ENCODE results near the gene NDST3.

The NDST3 gene

DNA sequence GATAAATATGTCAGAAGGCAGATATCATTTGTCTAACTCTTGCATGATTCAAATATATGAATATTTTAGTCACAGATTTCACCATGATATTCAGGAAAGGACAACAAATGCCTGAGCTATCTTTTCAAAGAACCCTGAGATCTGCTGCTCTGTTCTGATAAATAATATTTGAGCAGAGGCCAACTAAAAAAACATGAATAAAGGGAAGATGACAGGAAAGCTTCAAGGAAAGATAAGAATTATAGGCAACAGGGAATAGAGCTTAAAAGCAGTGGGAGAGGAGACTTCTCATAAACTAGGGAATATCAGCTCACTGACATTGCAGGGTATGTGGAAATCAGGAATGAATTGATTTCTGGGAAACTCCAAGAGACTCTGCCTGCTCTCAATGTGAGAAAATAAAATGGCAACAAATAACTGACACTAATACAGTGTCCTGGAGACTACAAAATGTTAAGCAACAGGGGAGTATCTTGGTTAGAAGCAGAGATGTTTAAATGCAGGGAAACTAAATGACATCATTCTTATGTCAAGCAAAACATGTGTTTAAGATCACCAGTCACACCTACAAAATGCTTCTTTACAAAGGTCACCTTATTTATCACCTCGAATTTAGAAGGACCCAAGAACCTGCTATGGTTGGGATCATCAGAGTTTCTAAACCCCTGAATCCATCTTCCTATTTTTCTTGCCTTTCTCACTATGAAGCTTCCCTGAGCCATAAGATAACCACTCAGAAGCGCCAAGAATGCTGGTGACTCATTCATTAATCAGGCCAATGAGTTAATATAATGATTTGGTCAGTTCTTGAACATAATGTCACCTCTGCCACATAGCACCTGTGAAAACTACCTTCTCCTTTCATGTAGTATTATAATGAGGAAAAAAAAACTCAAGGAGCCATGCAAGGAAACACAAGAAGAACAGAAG is 78.1 kb downstream of the NDST3 start:
- Mint-ChIP-seq H3K9me3 (peaks cover 2% of the 10 kb centered on the region), H3K4me1 (ENCODE audit: low read depth) (peaks cover 8% of the 10 kb centered on the region), H3K4me3 (no peak overlapping the region), H3K36me3 (ENCODE audit: low read depth) (no peaks in the 10 kb centered on the region), H3K27me3 (no peaks in the 10 kb centered on the region), H3K27ac (no peak overlapping the region)
- DNase-seq = no peak

DNA sequence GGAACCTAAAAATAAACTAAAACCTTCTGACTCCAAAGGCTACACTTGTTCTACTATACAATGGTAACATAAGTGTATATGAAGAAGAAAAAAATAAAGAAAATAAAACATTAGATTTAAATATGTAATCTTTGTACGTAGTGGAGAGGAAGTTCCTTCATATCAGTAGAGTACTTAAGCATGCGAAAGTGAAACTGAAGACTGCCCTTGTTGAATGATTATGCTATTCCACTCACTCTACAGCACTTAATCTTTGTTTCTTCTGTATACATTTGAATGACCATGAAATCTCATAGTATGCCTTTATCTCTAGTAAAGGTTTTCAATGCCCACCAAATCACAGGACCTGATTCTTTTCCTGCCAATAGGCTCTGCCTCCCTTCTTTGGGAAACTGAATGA is 78.9 kb downstream of the NDST3 start:
- H3K4me1 Mint-ChIP-seq (ENCODE audit: low read depth) = peaks cover 8% of the 10 kb centered on the region
- no peaks in the 10 kb centered on the region for H3K27me3 Mint-ChIP-seq
- no peak for DNase-seq
- no peaks in the 10 kb centered on the region for H3K36me3 Mint-ChIP-seq (ENCODE audit: low read depth)
- peaks cover 2% of the 10 kb centered on the region for H3K9me3 Mint-ChIP-seq
- no peak overlapping the region for H3K27ac Mint-ChIP-seq
- no peak overlapping the region for H3K4me3 Mint-ChIP-seq

DNA sequence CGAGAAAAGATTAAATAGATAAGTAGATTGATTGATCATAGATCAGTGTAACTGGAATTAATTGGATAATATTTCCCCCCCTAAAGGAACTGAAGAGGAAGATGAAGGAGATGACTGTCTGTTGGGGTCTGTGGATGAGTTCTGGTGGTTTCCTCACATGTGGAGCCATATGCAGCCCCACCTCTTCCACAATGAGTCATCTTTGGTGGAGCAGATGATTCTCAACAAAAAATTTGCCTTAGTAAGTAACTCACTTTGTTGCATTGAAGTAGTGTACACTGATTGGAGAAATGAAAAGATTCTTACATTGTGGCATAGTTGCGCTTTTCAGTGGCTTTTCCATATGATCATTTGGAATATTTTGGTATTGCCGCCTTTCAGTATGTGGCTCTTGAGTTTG is 80.4 kb downstream of the NDST3 start:
- Mint-ChIP-seq H3K27me3 (no peaks in the 10 kb centered on the region), H3K9me3 (peaks cover 2% of the 10 kb centered on the region), H3K4me1 (ENCODE audit: low read depth) (peaks cover 8% of the 10 kb centered on the region), H3K36me3 (ENCODE audit: low read depth) (no peaks in the 10 kb centered on the region), H3K4me3 (no peak overlapping the region), H3K27ac (no peak overlapping the region)
- DNase-seq = no peak

DNA sequence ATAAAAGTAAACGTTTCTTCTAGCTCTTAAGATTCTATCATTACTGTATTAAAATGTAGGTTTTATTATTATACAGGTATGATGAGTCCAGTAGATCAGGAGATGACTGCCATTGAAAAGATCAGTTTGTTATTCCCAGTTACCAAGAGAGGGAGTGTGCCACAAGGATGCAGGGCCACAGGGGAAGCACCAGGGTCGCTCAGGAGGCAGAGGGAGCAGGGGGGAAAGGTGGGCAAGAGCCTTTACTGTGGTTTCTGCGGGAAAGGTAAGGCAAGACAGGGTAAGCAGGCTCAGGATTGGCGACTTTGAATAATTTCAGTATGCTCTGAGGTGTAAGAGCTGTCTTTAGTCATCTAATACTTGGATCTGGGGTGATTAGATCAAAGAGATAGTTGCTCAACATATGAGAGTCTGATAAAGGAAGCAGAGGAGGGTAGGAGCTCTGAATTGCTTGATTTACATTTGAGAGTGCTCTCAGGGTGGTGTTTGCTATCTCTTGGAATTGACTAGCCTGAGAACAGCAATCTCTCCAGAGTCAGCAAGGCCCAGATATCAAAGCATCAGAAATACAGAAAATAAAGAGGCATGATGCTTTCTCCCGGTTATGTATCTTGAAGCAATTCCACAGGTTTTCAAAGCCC is 86.0 kb downstream of the NDST3 start:
- Mint-ChIP-seq H3K4me1 (ENCODE audit: low read depth) (no peaks in the 10 kb centered on the region), H3K9me3 (no peaks in the 10 kb centered on the region), H3K4me3 (no peak overlapping the region), H3K27ac (no peak overlapping the region), H3K27me3 (no peaks in the 10 kb centered on the region), H3K36me3 (ENCODE audit: low read depth) (no peaks in the 10 kb centered on the region)
- no peak for DNase-seq

DNA sequence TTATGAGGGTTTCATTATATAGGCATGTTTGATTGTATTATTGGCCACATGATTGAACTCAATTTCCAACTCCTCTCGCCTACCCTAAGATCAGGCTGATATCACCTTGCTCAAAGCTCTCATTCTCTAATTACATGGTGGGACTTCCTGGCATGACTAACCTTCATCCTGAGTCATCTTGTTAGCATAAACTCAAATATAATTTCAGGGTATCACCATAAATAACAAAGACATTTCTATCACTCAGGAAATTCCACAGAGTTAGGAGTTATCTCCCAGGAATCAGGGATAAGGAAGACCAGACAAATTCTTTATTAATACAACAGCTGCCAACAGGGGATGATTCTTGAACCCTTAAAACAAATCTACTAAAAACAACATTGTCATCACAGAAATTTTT is 90.7 kb downstream of the NDST3 start:
- H3K4me1 Mint-ChIP-seq (ENCODE audit: low read depth) = no peaks in the 10 kb centered on the region
- H3K9me3 Mint-ChIP-seq = peaks cover 7% of the 10 kb centered on the region
- no peaks in the 10 kb centered on the region for H3K36me3 Mint-ChIP-seq (ENCODE audit: low read depth)
- no peak overlapping the region for H3K27ac Mint-ChIP-seq
- H3K27me3 Mint-ChIP-seq = no peaks in the 10 kb centered on the region
- no peak overlapping the region for H3K4me3 Mint-ChIP-seq
- no peak for DNase-seq

DNA sequence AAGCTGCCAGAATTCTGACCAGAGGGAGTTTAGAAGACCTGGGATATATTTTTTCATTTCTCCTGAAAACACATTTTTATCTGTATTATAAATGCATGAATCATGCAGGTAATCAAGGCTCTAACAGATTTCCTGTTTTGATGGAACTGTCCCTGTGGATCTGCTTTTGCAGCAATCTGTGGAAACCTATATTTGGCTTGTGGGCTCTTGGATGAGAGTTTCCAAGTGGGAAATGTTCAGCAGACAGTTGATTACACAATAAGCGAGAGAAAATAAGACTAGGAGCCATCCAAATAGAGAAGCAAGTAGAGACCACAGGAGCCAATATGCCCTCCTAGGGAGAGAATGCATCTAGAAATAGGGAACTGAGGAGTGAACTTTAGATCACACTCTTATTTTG is 105.0 kb downstream of the NDST3 start:
- no peaks in the 10 kb centered on the region for H3K4me1 Mint-ChIP-seq (ENCODE audit: low read depth)

DNA sequence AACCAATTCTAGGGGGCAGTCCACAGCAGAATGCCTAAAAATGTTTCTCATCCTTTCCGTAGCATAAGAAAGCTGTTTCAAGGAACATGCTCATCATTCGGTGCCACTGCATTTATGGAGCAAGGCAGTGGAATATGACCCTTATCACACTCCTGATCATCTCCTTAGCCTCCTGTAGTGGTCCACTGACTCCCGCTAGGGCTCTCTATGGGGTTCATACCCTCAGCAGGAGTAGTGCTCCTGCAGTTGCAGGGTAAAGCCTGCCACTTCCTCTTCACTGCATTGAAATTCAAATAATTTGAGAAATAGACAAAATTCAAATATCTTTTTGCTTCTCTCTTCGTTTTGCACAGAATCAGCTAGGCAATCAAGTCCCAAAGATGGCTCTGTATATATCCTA is 107.0 kb downstream of the NDST3 start:
- no peak for DNase-seq
- H3K4me3 Mint-ChIP-seq = no peak overlapping the region

More for the DNA sequence above, 105.0 kb downstream of the NDST3 start:
- H3K36me3 Mint-ChIP-seq (ENCODE audit: low read depth) = no peaks in the 10 kb centered on the region
- DNase-seq = no peak
- no peak overlapping the region for H3K4me3 Mint-ChIP-seq
- no peaks in the 10 kb centered on the region for H3K9me3 Mint-ChIP-seq
- H3K27ac Mint-ChIP-seq = no peak overlapping the region
- H3K27me3 Mint-ChIP-seq = no peaks in the 10 kb centered on the region

DNA sequence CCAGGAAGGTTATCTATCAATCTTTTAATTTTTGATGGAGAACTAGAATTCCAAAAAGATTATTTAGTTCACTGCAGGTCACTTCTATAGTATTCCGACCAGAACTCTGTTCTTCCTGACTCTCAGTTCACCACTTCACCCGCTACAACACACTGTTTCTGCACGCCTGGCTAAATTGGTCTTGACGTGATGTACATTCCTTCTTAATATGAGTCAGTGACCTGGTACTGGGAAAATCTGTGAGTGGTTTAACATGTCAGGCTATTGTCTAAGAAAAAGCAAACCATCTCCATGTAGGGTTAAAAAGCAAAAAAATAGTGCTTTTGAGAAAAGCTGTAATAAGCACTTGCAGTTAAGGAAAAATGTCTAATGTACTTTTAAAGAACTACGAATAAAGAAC is 120.4 kb downstream of the NDST3 start:
- Mint-ChIP-seq H3K4me3 (no peak overlapping the region), H3K9me3 (peaks cover 8% of the 10 kb centered on the region), H3K27me3 (no peaks in the 10 kb centered on the region), H3K36me3 (ENCODE audit: low read depth) (no peaks in the 10 kb centered on the region), H3K27ac (no peak overlapping the region), H3K4me1 (ENCODE audit: low read depth) (no peaks in the 10 kb centered on the region)
- DNase-seq = no peak

More for the DNA sequence above, 107.0 kb downstream of the NDST3 start:
- Mint-ChIP-seq H3K9me3 (no peaks in the 10 kb centered on the region), H3K27ac (no peak overlapping the region), H3K36me3 (ENCODE audit: low read depth) (no peaks in the 10 kb centered on the region), H3K4me1 (ENCODE audit: low read depth) (no peaks in the 10 kb centered on the region), H3K27me3 (no peaks in the 10 kb centered on the region)

DNA sequence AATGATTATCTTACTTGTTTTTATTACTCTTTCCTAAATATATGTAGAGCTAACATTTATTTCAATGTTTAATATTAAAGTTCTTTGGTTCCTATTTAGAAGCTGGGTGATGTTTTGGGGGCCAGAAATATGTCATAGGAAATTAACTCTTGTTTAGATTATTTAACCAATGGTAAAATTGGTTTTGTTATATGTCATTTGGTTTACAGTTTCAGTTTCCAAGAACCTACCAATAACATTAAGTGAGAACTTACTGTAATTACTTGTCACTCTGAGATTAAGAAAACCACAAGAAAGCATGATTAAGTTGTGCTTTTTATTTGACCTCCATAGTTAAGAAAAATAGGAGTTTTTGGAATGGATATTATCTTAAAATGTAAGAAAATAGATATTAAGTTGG is 121.2 kb downstream of the NDST3 start:
- Mint-ChIP-seq H3K27me3 (no peaks in the 10 kb centered on the region), H3K4me1 (ENCODE audit: low read depth) (no peaks in the 10 kb centered on the region), H3K9me3 (peaks cover 14% of the 10 kb centered on the region), H3K36me3 (ENCODE audit: low read depth) (no peaks in the 10 kb centered on the region), H3K4me3 (no peak overlapping the region), H3K27ac (no peak overlapping the region)
- DNase-seq = no peak

DNA sequence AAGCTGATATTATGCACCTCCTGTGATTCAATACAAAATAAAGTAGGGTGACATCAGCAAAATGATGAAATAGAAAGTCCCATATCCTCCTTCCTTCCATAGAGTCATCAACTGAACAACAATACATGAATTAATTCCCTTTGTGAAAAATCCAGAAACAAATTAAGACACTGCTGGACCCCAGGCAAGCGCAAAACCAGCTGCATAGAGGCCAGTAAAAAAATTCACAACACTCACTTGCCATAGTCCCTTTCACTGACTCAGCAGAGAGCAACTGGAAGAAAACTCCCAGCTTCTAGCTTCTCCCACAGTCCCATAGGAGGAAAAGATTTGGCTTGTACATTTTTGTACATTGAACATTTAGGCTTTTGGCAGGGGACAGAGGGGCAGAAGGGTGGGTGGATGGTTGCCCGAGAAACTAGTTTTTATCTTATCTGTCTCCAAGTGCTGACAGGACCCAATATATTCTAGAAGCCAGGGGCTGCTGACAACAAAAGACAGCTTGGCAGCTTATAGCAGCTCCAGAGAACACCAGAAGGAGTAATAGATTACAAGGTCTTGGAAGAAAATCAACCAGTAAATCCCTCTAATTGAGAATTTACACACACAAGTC is 124.6 kb downstream of the NDST3 start:
- peaks cover 14% of the 10 kb centered on the region for H3K9me3 Mint-ChIP-seq
- no peak for DNase-seq
- no peak overlapping the region for H3K27ac Mint-ChIP-seq
- no peaks in the 10 kb centered on the region for H3K27me3 Mint-ChIP-seq
- no peaks in the 10 kb centered on the region for H3K36me3 Mint-ChIP-seq (ENCODE audit: low read depth)
- H3K4me3 Mint-ChIP-seq = no peak overlapping the region
- H3K4me1 Mint-ChIP-seq (ENCODE audit: low read depth) = no peaks in the 10 kb centered on the region

DNA sequence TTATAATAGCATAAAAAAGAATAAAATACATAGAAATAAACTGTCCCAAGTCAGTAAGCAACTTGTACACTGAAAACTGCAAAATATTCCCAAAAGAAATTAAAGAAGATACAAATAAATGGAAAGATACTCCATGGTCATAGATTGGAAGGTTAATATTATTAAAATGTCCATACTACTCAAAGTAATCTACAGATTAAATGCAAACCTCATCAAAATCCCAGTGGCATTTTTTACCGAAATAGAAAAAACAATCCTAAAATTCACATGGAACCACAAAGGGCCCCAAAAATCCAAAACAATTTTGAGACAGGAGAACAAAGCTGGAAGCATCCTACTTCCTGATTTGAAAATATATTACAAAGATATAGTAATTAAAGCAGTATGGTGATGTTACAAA is 133.0 kb downstream of the NDST3 start:
- Mint-ChIP-seq H3K9me3 (peaks cover 8% of the 10 kb centered on the region), H3K27me3 (no peaks in the 10 kb centered on the region), H3K4me3 (no peak overlapping the region), H3K4me1 (ENCODE audit: low read depth) (no peaks in the 10 kb centered on the region), H3K36me3 (ENCODE audit: low read depth) (no peaks in the 10 kb centered on the region), H3K27ac (no peak overlapping the region)
- no peak for DNase-seq

DNA sequence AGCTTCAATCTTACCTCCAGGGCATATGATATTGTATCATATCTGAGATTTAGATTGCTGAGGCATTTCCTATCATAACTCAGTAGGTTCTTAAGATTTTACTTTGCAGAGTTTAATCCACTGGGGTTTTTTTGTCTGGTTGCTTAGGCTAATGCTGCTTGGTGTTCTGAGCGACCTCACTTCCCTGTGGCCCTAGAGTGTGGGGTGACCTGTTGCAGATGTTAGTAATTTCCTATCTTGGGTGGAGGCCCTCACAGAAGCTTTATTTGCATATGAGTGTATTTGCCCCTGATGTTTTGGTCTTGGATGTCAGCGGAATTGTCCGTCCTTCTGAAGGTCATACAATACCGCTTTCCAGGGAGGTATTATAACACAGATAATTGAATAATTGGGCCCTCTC is 137.1 kb downstream of the NDST3 start:
- Mint-ChIP-seq H3K36me3 (ENCODE audit: low read depth) (no peaks in the 10 kb centered on the region), H3K27me3 (peaks cover 4% of the 10 kb centered on the region), H3K9me3 (peaks cover 5% of the 10 kb centered on the region), H3K4me3 (no peak overlapping the region), H3K27ac (no peak overlapping the region), H3K4me1 (ENCODE audit: low read depth) (peaks cover 11% of the 10 kb centered on the region)
- DNase-seq = no peak

DNA sequence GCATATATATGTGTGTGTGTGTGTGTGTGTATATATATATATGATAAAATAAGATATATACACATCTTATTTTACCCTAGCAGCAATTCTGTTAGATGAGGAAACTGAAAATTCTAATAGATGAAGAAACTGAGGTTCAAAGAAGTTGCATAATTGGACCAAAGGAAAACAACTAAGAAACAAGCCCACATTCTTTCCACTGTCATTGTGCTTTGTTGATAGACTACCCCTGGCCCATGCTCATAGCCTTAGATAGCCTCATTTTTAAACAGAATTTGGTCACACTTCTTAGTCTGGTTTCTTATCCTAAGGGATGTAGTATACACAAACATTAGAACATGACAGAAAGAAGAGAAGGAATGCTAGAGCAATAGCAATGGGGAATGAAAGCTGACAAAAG is 138.8 kb downstream of the NDST3 start:
- H3K27ac Mint-ChIP-seq = no peak overlapping the region
- no peaks in the 10 kb centered on the region for H3K9me3 Mint-ChIP-seq
- peaks cover 4% of the 10 kb centered on the region for H3K27me3 Mint-ChIP-seq
- peaks cover 11% of the 10 kb centered on the region for H3K4me1 Mint-ChIP-seq (ENCODE audit: low read depth)
- DNase-seq = no peak
- H3K4me3 Mint-ChIP-seq = no peak overlapping the region
- no peaks in the 10 kb centered on the region for H3K36me3 Mint-ChIP-seq (ENCODE audit: low read depth)

DNA sequence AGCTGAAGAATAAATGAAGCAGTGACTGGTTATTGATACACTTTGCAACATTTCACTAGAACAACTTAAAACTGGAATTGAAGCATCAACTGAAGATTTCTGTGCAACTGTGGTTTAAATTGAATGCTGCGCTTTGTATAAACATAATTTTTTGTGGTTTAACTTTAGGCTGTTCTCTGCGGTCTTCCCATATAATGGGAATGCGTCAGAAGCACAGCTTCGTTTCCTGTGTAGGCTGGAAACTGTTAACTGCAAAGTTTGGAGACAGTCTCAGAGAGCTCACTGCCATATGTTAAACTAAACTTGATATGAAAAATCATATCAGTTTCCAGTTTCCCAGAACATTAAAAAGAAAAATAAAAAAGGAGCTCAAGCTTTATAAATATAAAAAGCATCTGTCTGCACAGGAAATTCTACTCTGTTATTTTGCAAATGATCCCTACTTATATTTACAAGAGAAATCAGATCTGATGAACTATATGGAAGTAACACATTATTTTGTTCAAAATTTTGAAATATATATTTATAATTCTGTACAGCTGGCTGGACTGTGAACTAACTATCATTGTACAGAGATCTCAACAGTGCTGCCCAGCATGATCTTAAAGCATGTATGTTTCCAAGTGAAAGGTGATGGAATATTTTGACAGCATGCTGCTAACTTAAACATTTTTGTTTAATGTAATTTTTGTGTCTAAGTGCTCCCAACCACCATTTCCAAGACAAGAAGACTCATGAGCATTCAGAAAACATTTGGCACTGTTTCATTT is 139.9 kb downstream of the NDST3 start:
- no peak for DNase-seq
- H3K27ac Mint-ChIP-seq = no peak overlapping the region
- H3K4me3 Mint-ChIP-seq = no peak overlapping the region
- no peaks in the 10 kb centered on the region for H3K36me3 Mint-ChIP-seq (ENCODE audit: low read depth)
- peaks cover 11% of the 10 kb centered on the region for H3K4me1 Mint-ChIP-seq (ENCODE audit: low read depth)
- H3K9me3 Mint-ChIP-seq = no peaks in the 10 kb centered on the region
- peaks cover 4% of the 10 kb centered on the region for H3K27me3 Mint-ChIP-seq

Data from activated T-cell treated with anti-CD3 and anti-CD28 coated beads, Interleukin-2, amount 50 U/mL, for 24 hours (primary cell).